Fibroblast of gingiva (primary cell): ENCODE measurements around the gene CSGALNACT2.
"Not testable (repeated sequence)": the region's sequence is repeated elsewhere in the genome, so short reads cannot be mapped to it uniquely, and the experiment has no call there.

Experiments
- DNase-seq: peaks from one replicate; pipeline ENCODE4 v3.0.0-alpha.2; 2011; ENCODE audit warnings: low read depth

CSGALNACT2 gene

GRCh38 chr10:43138021-43138756 is at the start of gene CSGALNACT2:
TSS of gene CSGALNACT2 (plus strand) at chr10:43138445. CDS start at chr10:43155150, 16,705 bp downstream.
- DNase-seq: peak; percentile 89

DNA sequence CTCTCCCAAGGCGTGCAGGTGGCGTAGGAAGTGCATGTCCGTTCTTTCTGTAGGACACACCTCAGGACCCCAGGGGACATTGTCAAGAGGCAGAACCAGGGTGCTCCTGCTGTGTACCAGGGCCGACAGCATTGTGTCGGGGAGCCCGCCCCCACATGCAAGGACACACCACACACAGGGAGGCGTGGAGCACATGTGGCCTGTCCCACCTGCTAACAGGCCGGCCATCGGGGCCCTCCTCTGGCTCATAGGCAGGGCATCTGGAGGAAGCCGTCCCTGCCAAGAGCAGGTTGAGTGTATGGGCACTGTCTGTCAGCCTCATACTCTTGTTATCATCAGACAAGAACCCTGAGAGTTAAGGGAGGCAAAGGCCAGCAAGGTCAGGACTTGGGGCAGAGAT is 48.7 kb upstream of the CSGALNACT2 start:
- no peak for DNase-seq

DNA sequence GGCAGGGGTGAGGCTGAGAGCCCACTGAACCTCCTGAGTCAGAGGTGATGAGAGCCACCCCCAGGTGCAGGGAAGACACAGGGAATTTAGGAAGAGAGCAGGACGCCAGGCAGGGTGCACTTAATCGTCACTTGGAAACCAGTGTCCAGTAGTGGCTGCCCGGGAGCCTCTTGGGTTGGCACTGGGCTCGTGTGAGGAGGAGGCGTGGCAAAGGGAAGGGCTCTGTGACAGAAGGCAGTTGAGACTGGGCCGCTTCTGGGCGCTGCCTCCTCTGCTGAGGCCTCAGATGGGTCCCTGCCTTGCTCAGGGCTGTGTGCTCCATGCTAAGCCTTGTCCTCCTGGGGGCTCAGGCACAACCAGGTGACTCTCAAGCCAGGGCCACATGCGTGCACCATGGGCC is 48.1 kb upstream of the CSGALNACT2 start:
- DNase-seq: no peak

DNA sequence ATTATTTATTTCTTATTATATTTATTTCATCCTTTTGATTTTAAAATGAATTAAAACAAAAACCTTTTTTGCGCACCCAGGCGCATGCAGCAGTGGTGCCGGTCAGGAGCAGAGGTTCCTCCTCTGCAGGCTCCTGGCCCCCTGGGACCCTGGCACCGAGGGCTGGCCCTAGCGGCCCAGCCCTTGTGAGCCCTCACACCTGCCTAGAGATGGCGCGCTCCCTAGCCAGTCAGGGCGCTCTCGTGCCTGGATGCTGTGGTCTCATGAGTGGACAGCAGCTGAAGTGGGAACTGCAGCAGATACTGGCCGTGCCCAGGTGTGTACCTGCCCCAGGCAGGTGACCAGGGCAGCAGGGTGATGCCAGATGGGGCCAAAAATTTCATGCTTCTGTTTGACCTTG is 47.6 kb upstream of the CSGALNACT2 start:
- DNase-seq: no peak

DNA sequence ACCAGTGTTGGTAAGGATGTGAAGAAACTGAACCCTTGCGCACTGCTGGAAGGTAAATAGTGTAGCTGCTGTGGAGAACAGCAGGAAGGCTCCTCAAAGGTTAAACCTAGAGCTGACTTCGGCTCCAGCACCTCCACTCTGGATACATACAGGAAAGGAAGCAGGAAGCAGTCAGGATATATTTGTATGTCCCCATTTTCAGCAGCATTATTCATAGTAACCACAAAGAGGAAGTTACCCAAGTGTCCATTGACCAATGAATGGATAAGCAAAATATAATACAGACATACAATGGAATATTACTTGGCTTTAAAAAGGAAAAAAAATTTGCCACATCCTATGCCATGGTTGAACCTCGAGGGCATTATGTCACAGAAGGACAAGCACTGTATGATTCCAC is 46.4 kb upstream of the CSGALNACT2 start:
- DNase-seq: no peak

DNA sequence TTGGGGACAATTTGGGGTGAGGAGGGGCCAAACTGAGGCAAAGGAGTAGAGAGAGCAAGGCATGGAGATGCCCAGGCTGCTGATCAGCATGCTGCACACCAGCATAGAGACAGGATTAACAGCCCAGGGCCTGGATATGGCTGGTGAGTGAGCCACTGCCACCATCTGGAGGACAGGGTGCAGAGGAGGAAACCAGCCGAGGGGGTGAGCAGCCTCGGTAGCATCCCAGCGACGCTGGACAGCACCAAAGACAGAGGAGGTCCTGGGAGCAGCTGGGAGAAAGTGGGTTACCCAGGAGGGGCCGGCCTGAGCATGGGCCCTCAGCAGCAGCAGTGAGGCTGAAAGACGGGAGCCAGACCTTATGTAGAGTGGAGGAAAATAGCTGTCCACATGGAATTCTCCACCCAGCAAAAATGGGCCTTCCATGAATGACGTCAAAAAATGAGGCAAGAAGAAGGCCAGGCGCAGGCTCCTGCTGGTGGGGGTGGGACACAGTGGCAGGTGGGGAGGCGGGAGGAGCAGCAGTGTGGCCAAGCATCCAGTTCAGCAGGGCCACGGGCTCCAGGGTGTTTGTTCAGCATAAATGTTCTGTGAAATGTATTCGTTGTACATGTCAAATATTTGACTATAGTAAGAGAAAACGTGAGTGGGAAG is 44.7 kb upstream of the CSGALNACT2 start:
- no peak for DNase-seq

- no peak for DNase-seq
Measured at GRCh38 chr10:43094085-43094484, 44.2 kb upstream of the CSGALNACT2 start.

DNA sequence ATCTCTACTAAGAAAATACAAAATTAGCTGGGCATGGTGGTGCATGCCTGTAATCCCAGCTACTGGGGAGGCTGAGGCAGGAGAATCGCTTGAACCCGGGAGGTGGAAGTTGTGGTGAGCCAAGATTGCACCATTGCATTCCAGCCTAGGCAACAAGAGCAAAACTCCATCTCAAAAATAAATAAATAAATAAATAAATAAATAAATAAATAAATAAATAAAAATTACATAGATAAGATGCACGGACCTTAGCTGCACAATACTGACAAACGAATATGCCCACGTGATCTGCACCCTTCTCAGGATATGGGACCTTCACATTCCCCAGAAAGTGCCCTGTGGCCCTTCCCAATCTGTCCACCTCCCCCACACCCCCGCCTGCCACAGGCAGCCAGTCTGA is 38.9 kb upstream of the CSGALNACT2 start:
- DNase-seq: not testable (repeated sequence)

DNA sequence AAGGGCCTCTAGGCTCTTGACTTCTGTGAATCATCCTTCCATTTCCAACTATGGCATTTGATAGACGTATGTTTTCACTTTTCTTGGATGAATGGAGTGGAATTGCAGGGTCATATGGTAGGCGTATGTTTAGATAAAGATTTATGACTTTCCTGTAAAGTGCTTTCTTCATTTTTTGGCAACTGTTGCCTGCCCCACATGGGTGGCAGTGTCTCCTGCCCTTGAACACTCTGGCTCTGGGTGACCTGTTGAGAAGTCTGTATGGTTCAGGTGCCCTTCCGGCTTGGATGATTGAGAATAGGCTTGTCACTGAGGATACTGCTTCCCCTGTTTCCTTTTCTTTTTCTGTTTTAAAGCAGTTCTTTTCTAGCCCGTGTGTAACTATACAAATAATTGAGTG is 38.3 kb upstream of the CSGALNACT2 start:
- DNase-seq: no peak

DNA sequence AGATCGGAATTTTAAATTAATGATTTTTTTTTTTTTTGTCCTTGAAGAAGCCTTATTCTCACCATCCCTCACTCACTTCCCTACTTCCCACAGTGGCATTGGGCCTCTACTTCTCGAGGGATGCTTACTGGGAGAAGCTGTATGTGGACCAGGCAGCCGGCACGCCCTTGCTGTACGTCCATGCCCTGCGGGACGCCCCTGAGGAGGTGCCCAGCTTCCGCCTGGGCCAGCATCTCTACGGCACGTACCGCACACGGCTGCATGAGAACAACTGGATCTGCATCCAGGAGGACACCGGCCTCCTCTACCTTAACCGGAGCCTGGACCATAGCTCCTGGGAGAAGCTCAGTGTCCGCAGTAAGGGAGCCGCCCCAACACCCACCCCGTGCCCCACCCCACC is 37.9 kb upstream of the CSGALNACT2 start:
- no peak for DNase-seq

- no peak for DNase-seq
Measured at GRCh38 chr10:43102063-43102828, 36.0 kb upstream of the CSGALNACT2 start.

- peak; percentile 68 for DNase-seq
Measured at GRCh38 chr10:43105102-43105955, 32.9 kb upstream of the CSGALNACT2 start.

- no peak for DNase-seq
Measured at GRCh38 chr10:43105956-43106229, 32.4 kb upstream of the CSGALNACT2 start.

GRCh38 chr10:43106256-43107091 is 31.8 kb upstream of the CSGALNACT2 start:
- DNase-seq: no peak

GRCh38 chr10:43108951-43109350 is 29.3 kb upstream of the CSGALNACT2 start:
- DNase-seq: no peak

DNA sequence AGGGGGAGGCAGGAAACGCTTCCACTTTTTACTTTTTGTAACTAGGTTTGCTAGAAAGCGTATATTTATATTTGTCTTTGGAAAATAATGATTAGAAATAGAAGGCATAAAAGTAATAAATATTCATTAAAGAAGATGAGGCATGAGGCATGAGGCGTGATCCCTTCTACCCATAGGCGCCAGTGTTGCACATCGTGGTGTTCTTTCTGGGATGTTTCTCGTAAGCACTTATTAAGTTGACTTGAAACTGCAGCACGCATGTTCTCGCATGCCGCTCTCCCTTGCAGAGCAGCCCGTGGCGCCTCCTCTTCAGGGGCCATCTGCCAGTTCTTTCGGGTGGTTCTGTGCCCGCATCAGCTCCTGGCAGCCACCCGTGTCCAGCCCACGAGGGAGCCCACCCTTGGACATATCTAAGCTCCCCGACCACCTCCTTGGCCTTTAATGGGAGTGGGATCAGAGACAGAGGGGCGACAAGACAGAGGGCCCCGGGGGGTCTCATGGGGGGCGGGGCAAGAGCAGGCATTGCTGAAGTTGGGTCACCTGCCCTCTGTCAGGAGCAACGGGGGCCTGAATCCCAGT is 28.5 kb upstream of the CSGALNACT2 start:
- peak; percentile 64 for DNase-seq

- DNase-seq: peak; percentile 67
Measured at GRCh38 chr10:43110338-43111071, 27.7 kb upstream of the CSGALNACT2 start.

GRCh38 chr10:43111101-43111500 is 27.1 kb upstream of the CSGALNACT2 start:
- no peak for DNase-seq

DNA sequence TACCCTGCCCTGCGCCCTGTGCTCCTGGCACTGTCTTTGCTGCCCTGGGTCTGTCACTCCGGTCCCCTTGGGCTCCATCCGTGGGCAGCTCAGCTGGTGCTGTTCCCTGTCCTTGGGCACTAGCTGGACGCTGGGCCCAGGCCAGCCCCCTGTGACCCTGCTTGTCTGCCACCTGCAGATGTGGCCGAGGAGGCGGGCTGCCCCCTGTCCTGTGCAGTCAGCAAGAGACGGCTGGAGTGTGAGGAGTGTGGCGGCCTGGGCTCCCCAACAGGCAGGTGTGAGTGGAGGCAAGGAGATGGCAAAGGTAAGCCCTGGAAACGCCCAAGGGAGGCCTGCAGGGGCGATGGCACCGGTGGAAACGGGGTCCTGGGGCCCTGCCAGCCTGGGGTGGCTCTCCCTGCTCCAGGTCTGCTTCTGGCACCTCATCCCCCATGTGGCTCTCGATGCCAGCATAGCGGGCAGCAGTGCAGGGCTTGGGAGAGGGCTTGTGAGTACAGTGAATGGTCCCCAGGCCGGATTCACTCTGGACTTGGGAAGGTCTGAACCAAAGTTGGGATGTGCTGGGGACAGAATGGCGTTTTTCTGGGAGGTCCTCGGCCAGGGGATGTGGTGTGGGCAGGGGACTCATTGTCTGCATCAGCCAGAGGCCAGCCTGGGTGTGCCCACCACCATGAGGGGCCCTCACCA is 26.2 kb upstream of the CSGALNACT2 start:
- DNase-seq: no peak

- DNase-seq: no peak
Measured at GRCh38 chr10:43112608-43112961, 25.7 kb upstream of the CSGALNACT2 start.
